Neural cell (in vitro differentiated cells): ENCODE measurements around the gene CLC. TPM values are rescaled to one million over a fixed set of nuclear protein-coding genes. Genes with fewer than 3 reads are reported as not detected.

Experiments used
- H2AFZ ChIP-seq: fragments of 200-600, 300-800 bp; sonication (generic), shearing (Covaris generic); 2 replicates; pipeline ENCODE4 v1.6.0; 2014; ENCODE audit warnings: low read depth, mild to moderate bottlenecking, antibody characterized with exemption, low read length, moderate library complexity
- H3F3A ChIP-seq: fragments of 200-600 bp; shearing (Covaris generic); 2 replicates; pipeline ENCODE4 v1.6.1; 2016; ENCODE audit warnings: mild to moderate bottlenecking, moderate library complexity, mixed read lengths, antibody characterized with exemption, low read length; ENCODE audit not compliant: insufficient read depth, poor library complexity, severe bottlenecking
- H3K27ac ChIP-seq: fragments of 200-600, 300-800 bp; sonication (generic), shearing (Covaris generic); 2 replicates; pipeline ENCODE4 v1.5.1; 2014; ENCODE audit warnings: mild to moderate bottlenecking, low read length, moderate library complexity
- H3K27me3 ChIP-seq: fragments of 300-800, 200-600 bp; sonication (generic), shearing (Covaris generic); 2 replicates; pipeline ENCODE4 v1.6.0; 2014; ENCODE audit warnings: mild to moderate bottlenecking, low read depth, low read length, moderate library complexity; ENCODE audit not compliant: insufficient read depth
- H3K36me3 ChIP-seq: fragments of 300-800, 200-600 bp; sonication (generic), shearing (Covaris generic); 2 replicates; pipeline ENCODE4 v1.5.1; 2014; ENCODE audit warnings: mild to moderate bottlenecking, antibody characterized with exemption, low read length, moderate library complexity; ENCODE audit not compliant: insufficient read depth
- H3K4me2 ChIP-seq: fragments of 300-800, 200-600 bp; sonication (generic), shearing (Covaris generic); 2 replicates; pipeline ENCODE4 v1.6.0; 2014; ENCODE audit warnings: mild to moderate bottlenecking, low read length
- H3K4me3 ChIP-seq: fragments of 300-800, 200-600 bp; sonication (generic), shearing (Covaris generic); 2 replicates; pipeline ENCODE4 v1.5.1; 2014; ENCODE audit warnings: mild to moderate bottlenecking, low read length, moderate library complexity
- H3K79me2 ChIP-seq: fragments of 200-600 bp; shearing (Covaris generic); replicated peaks from 2 replicates; pipeline ENCODE4 v1.6.0; 2014; ENCODE audit warnings: mild to moderate bottlenecking, low read length, moderate library complexity; ENCODE audit not compliant: insufficient read depth
- H3K9ac ChIP-seq: fragments of 300-800, 200-600 bp; sonication (generic), shearing (Covaris generic); 2 replicates; pipeline ENCODE4 v1.6.1; 2016; ENCODE audit warnings: mild to moderate bottlenecking, low read length, mixed read lengths
- H3K9me2 ChIP-seq: fragments of 200-600 bp; shearing (Covaris generic); 2 replicates; pipeline ENCODE4 v1.6.1; 2016; ENCODE audit warnings: mild to moderate bottlenecking, low read length, mixed read lengths; ENCODE audit not compliant: insufficient read depth
- H3K9me3 ChIP-seq: fragments of 200-600, 300-800 bp; sonication (generic), shearing (Covaris generic); 2 replicates; pipeline ENCODE4 v1.6.1; 2016; ENCODE audit warnings: mild to moderate bottlenecking, mixed run types, low read length, moderate library complexity, mixed read lengths
- H4K20me1 ChIP-seq: fragments of 200-600 bp; shearing (Covaris generic); 2 replicates; pipeline ENCODE4 v1.6.1; 2016; ENCODE audit warnings: mild to moderate bottlenecking, mixed run types; ENCODE audit not compliant: insufficient read depth
- EP300 ChIP-seq: fragments of 450-650 bp; conservative IDR thresholded peaks from 2 replicates; pipeline ENCODE4 v1.6.1; 2014; ENCODE audit warnings: antibody characterized with exemption, mild to moderate bottlenecking, moderate library complexity; ENCODE audit not compliant: poor library complexity, severe bottlenecking
- EZH2 ChIP-seq: fragments of 200-600, 300-800 bp; shearing (Covaris generic), sonication (generic); IDR thresholded peaks from 2 replicates; pipeline ENCODE4 v1.6.1; 2014; ENCODE audit warnings: antibody characterized with exemption, low read length, borderline replicate concordance, mild to moderate bottlenecking; ENCODE audit not compliant: insufficient read depth, poor library complexity, severe bottlenecking
- MXI1 ChIP-seq: fragments of 450-650 bp; conservative IDR thresholded peaks from 2 replicates; pipeline ENCODE4 v1.6.1; 2014; ENCODE audit warnings: antibody characterized with exemption, mild to moderate bottlenecking; ENCODE audit not compliant: poor library complexity, severe bottlenecking
- POLR2AphosphoS5 ChIP-seq: IDR thresholded peaks from 2 replicates; pipeline ENCODE4 v1.6.1; 2012
- RAD21 ChIP-seq: fragments of 450-650 bp; conservative IDR thresholded peaks from 2 replicates; pipeline ENCODE4 v1.6.1; 2014; ENCODE audit warnings: antibody characterized with exemption, mild to moderate bottlenecking, moderate library complexity
- SMC3 ChIP-seq: fragments of 450-650 bp; conservative IDR thresholded peaks from 2 replicates; pipeline ENCODE4 v1.6.1; 2014; ENCODE audit warnings: antibody characterized with exemption, mild to moderate bottlenecking, moderate library complexity; ENCODE audit not compliant: poor library complexity
- TAF1 ChIP-seq: IDR thresholded peaks from 2 replicates; pipeline ENCODE4 v1.6.1; 2012; ENCODE audit warnings: low read depth
- polyA plus RNA-seq: library from polyadenylated mRNA; depleted of rRNA; stranded (reverse); fragments of >200 nt; gene quantifications from 2 replicates; pipeline ENCODE4 v1.2.3, GENCODE V29; 2014
- TF ChIP-seq, protein P1 (sequence below): fragments of 450-650 bp; IDR thresholded peaks from 2 replicates; pipeline ENCODE4 v1.5.1; 2014; ENCODE audit warnings: antibody characterized with exemption, mild to moderate bottlenecking, moderate library complexity; ENCODE audit not compliant: poor library complexity, severe bottlenecking
- TF ChIP-seq, protein P2 (sequence below): IDR thresholded peaks from 2 replicates; pipeline ENCODE4 v1.6.1; 2012; ENCODE audit warnings: borderline replicate concordance

The CLC gene
- polyA plus RNA-seq, 1 donor from 2014 or later, result 1.1 TPM

DNA sequence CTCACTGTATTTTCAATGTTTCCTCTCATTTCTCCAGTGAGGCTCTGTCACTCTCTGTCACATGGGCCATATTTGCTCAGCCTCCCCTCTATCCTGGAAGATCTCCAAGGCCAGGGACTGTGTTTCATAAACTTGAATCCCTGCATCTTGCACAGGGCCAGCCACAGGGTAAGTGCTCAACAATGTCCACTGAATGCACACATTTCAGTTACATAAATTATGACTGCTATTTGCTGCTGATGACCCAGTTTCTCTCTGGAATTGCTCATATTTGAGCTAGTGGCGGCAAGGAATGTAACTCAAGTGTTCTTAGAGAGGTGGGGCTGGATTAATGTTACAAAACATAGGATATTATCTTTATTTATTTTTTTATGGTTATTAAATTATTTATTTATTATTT lies 6.1 kb downstream of the CLC start:
- no peaks in the 10 kb centered on the region for H3K36me3 ChIP-seq
- H4K20me1 ChIP-seq, result no peaks in the 10 kb centered on the region
- H3K9me2 ChIP-seq, result no peaks in the 10 kb centered on the region
- no peaks in the 10 kb centered on the region for H3K27me3 ChIP-seq
- H2AFZ ChIP-seq, result no peak overlapping the region
- no peak overlapping the region for H3K4me3 ChIP-seq
- H3K4me2 ChIP-seq, result no peak overlapping the region
- H3K79me2 ChIP-seq, result no peaks in the 10 kb centered on the region
- no peaks in the 10 kb centered on the region for H3F3A ChIP-seq
- TF ChIP-seq EP300, result no peak
- TF ChIP-seq POLR2AphosphoS5, result no peak
- TF ChIP-seq, protein P1, sequence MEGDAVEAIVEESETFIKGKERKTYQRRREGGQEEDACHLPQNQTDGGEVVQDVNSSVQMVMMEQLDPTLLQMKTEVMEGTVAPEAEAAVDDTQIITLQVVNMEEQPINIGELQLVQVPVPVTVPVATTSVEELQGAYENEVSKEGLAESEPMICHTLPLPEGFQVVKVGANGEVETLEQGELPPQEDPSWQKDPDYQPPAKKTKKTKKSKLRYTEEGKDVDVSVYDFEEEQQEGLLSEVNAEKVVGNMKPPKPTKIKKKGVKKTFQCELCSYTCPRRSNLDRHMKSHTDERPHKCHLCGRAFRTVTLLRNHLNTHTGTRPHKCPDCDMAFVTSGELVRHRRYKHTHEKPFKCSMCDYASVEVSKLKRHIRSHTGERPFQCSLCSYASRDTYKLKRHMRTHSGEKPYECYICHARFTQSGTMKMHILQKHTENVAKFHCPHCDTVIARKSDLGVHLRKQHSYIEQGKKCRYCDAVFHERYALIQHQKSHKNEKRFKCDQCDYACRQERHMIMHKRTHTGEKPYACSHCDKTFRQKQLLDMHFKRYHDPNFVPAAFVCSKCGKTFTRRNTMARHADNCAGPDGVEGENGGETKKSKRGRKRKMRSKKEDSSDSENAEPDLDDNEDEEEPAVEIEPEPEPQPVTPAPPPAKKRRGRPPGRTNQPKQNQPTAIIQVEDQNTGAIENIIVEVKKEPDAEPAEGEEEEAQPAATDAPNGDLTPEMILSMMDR, result no peak
- no peak for TF ChIP-seq SMC3
- no peak for TF ChIP-seq TAF1
- no peak for TF ChIP-seq EZH2
- TF ChIP-seq RAD21, result no peak
- TF ChIP-seq, protein P2, sequence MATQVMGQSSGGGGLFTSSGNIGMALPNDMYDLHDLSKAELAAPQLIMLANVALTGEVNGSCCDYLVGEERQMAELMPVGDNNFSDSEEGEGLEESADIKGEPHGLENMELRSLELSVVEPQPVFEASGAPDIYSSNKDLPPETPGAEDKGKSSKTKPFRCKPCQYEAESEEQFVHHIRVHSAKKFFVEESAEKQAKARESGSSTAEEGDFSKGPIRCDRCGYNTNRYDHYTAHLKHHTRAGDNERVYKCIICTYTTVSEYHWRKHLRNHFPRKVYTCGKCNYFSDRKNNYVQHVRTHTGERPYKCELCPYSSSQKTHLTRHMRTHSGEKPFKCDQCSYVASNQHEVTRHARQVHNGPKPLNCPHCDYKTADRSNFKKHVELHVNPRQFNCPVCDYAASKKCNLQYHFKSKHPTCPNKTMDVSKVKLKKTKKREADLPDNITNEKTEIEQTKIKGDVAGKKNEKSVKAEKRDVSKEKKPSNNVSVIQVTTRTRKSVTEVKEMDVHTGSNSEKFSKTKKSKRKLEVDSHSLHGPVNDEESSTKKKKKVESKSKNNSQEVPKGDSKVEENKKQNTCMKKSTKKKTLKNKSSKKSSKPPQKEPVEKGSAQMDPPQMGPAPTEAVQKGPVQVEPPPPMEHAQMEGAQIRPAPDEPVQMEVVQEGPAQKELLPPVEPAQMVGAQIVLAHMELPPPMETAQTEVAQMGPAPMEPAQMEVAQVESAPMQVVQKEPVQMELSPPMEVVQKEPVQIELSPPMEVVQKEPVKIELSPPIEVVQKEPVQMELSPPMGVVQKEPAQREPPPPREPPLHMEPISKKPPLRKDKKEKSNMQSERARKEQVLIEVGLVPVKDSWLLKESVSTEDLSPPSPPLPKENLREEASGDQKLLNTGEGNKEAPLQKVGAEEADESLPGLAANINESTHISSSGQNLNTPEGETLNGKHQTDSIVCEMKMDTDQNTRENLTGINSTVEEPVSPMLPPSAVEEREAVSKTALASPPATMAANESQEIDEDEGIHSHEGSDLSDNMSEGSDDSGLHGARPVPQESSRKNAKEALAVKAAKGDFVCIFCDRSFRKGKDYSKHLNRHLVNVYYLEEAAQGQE, result no peak
- no peak for TF ChIP-seq MXI1
- no peak overlapping the region for H3K9ac ChIP-seq
- H3K9me3 ChIP-seq, result no peaks in the 10 kb centered on the region
- H3K27ac ChIP-seq, result no peak overlapping the region

DNA sequence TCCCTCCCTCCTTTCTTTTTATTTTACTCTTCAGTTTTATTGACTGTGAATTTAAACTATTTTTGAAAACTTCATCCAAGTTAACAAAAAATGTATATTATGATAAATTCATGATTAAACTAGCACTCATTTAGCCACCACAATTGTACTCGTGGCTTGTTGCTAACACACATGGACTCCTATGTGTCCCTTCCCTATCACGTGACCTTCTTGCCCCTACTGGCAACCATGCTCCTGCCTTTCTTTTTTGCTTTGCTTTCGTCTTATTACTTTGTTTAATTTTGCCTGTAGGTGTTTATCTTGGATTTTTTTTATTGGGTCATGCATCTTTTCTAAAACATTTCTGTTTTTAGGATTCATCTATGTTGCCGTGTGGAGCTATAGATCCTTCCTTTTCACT lies 8.2 kb downstream of the CLC start:
- Histone ChIP-seq H3K27me3 (no peaks in the 10 kb centered on the region), H3K9ac (no peak overlapping the region), H3K36me3 (no peaks in the 10 kb centered on the region), H4K20me1 (no peaks in the 10 kb centered on the region), H3F3A (no peaks in the 10 kb centered on the region), H3K4me3 (no peak overlapping the region), H3K27ac (no peak overlapping the region), H2AFZ (no peak overlapping the region), H3K9me2 (no peaks in the 10 kb centered on the region), H3K9me3 (no peaks in the 10 kb centered on the region), H3K79me2 (no peaks in the 10 kb centered on the region), H3K4me2 (no peak overlapping the region)
- TF ChIP-seq SMC3 (no peak), RAD21 (no peak), POLR2AphosphoS5 (no peak), TAF1 (no peak), EZH2 (no peak), MXI1 (no peak), EP300 (no peak)
- TF ChIP-seq, protein P1, result no peak
- TF ChIP-seq, protein P2, result no peak
